ENCODE measurements around the gene PXMP2.

DNA sequence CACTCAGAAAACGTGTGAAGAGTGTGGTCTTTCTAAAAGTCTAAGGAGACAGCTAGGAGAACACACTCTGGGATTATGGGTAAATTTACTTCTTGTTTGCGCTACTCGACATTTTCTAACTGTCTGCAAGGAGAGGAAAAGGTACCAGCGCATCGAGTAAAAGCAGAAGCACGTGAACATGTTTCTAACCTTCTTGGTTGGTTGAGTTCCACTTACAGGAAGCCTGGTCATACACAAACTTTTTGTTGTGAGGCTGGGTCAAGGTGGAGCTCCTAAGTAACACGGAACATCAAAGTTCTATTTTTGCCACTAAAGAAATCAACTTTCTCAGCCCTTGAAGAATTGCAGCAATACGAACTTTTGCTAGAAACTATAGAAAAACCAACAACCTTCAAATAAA is 54.2 kb downstream of the PXMP2 start:
- TF ChIP-seq, protein P1, sequence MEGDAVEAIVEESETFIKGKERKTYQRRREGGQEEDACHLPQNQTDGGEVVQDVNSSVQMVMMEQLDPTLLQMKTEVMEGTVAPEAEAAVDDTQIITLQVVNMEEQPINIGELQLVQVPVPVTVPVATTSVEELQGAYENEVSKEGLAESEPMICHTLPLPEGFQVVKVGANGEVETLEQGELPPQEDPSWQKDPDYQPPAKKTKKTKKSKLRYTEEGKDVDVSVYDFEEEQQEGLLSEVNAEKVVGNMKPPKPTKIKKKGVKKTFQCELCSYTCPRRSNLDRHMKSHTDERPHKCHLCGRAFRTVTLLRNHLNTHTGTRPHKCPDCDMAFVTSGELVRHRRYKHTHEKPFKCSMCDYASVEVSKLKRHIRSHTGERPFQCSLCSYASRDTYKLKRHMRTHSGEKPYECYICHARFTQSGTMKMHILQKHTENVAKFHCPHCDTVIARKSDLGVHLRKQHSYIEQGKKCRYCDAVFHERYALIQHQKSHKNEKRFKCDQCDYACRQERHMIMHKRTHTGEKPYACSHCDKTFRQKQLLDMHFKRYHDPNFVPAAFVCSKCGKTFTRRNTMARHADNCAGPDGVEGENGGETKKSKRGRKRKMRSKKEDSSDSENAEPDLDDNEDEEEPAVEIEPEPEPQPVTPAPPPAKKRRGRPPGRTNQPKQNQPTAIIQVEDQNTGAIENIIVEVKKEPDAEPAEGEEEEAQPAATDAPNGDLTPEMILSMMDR (conservative IDR thresholded peaks at IDR 0.05; ENCODE audit: low read length): no peak
- TF ChIP-seq EZH2phosphoT487 (IDR thresholded peaks at IDR 0.05; ENCODE audit: borderline replicate concordance, low read depth, low read length): no peak
